NCI-H2171 treated with DMSO at 0.1 percent for 48 hours (cell line): Measurements from ENCODE around the gene HYKK.
"Not testable (repeated sequence)": the region's sequence is repeated elsewhere in the genome, so short reads cannot be mapped to it uniquely, and the experiment has no call there.

Experiments used
- DNase-seq: peaks from one replicate; lab custom pipeline; 2025; lab: John Stamatoyannopoulos, UW

Gene HYKK

GRCh38 chr15:78506971-78507830 is at the start of gene HYKK:
HYKK (plus strand) TSS chr15:78507577; CDS start chr15:78513089, 5,512 bp downstream.
- DNase-seq = peak; percentile 99

GRCh38 chr15:78460737-78461136 is 46.6 kb upstream of the HYKK start:
- DNase-seq = no peak

- no peak for DNase-seq
Observed at GRCh38 chr15:78461171-78461888, 46.0 kb upstream of the HYKK start.

GRCh38 chr15:78469031-78469430 is 38.3 kb upstream of the HYKK start:
- DNase-seq = no peak

- DNase-seq = no peak
Observed at GRCh38 chr15:78477295-78477694, 30.1 kb upstream of the HYKK start.

- DNase-seq = no peak
Observed at GRCh38 chr15:78479650-78480049, 27.7 kb upstream of the HYKK start.

GRCh38 chr15:78481917-78482316 is 25.5 kb upstream of the HYKK start:
- DNase-seq = no peak

GRCh38 chr15:78492872-78493271 is 14.5 kb upstream of the HYKK start:
- DNase-seq = peak; percentile 15

GRCh38 chr15:78501857-78502256 is 5.5 kb upstream of the HYKK start:
- no peak for DNase-seq

- no peak for DNase-seq
Observed at GRCh38 chr15:78502641-78503040, 4.7 kb upstream of the HYKK start.

GRCh38 chr15:78507831-78508160 is 419 bp downstream of the HYKK start:
- peak; percentile 44 for DNase-seq

GRCh38 chr15:78508272-78508671 is 895 bp downstream of the HYKK start:
- DNase-seq = no peak

GRCh38 chr15:78509726-78510312 is 2.4 kb downstream of the HYKK start:
- no peak for DNase-seq

- DNase-seq = not testable (repeated sequence)
Observed at GRCh38 chr15:78520035-78520434, 12.7 kb downstream of the HYKK start.

- no peak for DNase-seq
Observed at GRCh38 chr15:78524230-78524629, 16.9 kb downstream of the HYKK start.

GRCh38 chr15:78527325-78527724 is 19.9 kb downstream of the HYKK start:
- no peak for DNase-seq

- no peak for DNase-seq
Observed at GRCh38 chr15:78533331-78533730, 26.0 kb downstream of the HYKK start.

GRCh38 chr15:78536134-78536533 is 28.8 kb downstream of the HYKK start:
- DNase-seq = no peak

- no peak for DNase-seq
Observed at GRCh38 chr15:78537266-78537905, 30.0 kb downstream of the HYKK start.

GRCh38 chr15:78538358-78538757 is 31.0 kb downstream of the HYKK start:
- no peak for DNase-seq

- not testable (repeated sequence) for DNase-seq
Observed at GRCh38 chr15:78539464-78540140, 32.2 kb downstream of the HYKK start.
